HepG2 (cell line): ENCODE data around the gene COASY. TPM values are rescaled to one million over a fixed set of nuclear protein-coding genes. Genes with fewer than 3 reads are reported as not detected.

Experiments used
- AKNA ChIP-seq: sonication (generic); formaldehyde crosslinking; IDR thresholded peaks from 2 replicates; pipeline ENCODE4 v1.4.0; 2020; ENCODE audit warnings: missing genetic modification reagents, borderline replicate concordance
- ARID5B ChIP-seq: IDR thresholded peaks from 2 replicates; pipeline ENCODE4 v1.4.0; 2020; ENCODE audit warnings: mild to moderate bottlenecking, missing genetic modification reagents
- ESRRA ChIP-seq: sonication (generic); formaldehyde crosslinking; IDR thresholded peaks from 2 replicates; pipeline ENCODE4 v1.5.1; 2020; ENCODE audit warnings: mild to moderate bottlenecking, low read depth, missing genetic modification reagents
- GPBP1L1 ChIP-seq: sonication (generic); formaldehyde crosslinking; IDR thresholded peaks from 2 replicates; pipeline ENCODE4 v1.5.0; 2020; ENCODE audit warnings: mild to moderate bottlenecking, missing genetic modification reagents
- HDAC1 ChIP-seq: sonication (generic); formaldehyde crosslinking; IDR thresholded peaks from 2 replicates; pipeline ENCODE4 v1.5.1; 2020; ENCODE audit warnings: mild to moderate bottlenecking, missing genetic modification reagents
- KAT2B ChIP-seq: fragments of 150-350 bp; IDR thresholded peaks from 2 replicates; pipeline ENCODE4 v1.6.1; 2014; ENCODE audit warnings: low read depth, low read length, borderline replicate concordance
- SNRNP70 ChIP-seq: fragments of 200-400 bp; formaldehyde crosslinking; IDR thresholded peaks from 2 replicates; pipeline ENCODE4 v1.6.1; 2017; ENCODE audit warnings: mild to moderate bottlenecking, low read depth, low read length, moderate library complexity
- SRF ChIP-seq: IDR thresholded peaks from 2 replicates; pipeline ENCODE4 v1.6.1; 2011; ENCODE audit warnings: mild to moderate bottlenecking, low read depth, low read length, moderate library complexity
- ZFP36L1 ChIP-seq: sonication (generic); formaldehyde crosslinking; IDR thresholded peaks from 2 replicates; pipeline ENCODE4 v1.8.0; 2022; ENCODE audit warnings: mild to moderate bottlenecking, missing genetic modification reagents, moderate library complexity
- ZFX ChIP-seq: sonication (generic); formaldehyde crosslinking; IDR thresholded peaks from 2 replicates; pipeline ENCODE4 v1.4.0; 2020; ENCODE audit warnings: mild to moderate bottlenecking, low read depth, missing genetic modification reagents, moderate library complexity
- ZNF18 ChIP-seq: sonication (generic); formaldehyde crosslinking; IDR thresholded peaks from 2 replicates; pipeline ENCODE4 v1.8.0; 2022; ENCODE audit warnings: mild to moderate bottlenecking, missing genetic modification reagents; ENCODE audit not compliant: insufficient replicate concordance
- ZSCAN22 ChIP-seq: sonication (generic); formaldehyde crosslinking; IDR thresholded peaks from 2 replicates; pipeline ENCODE4 v1.4.0; 2020; ENCODE audit warnings: mild to moderate bottlenecking, missing genetic modification reagents
- polyA plus RNA-seq, 8 experiments: library from polyadenylated mRNA; depleted of rRNA in 3 of 8; stranded (reverse) in 7 of 8; unstranded in 1 of 8; fragments of >200 nt; fragmentation: Illumina TruSeq in 4 of 8; extraction: Trizol in 4 of 8; gene quantifications; 2 replicates each; pipeline versions ENCODE4 v1.2.1 to v1.2.3, GENCODE V29; 2011 to 2016; ENCODE audit warnings: low read depth in 4 of 8, missing spikeins in 1 of 8, mixed read lengths in 1 of 8; ENCODE audit not compliant: insufficient read depth in 1 of 8
- total RNA-seq, 5 experiments: library from RNA; depleted of rRNA; stranded (reverse); fragments of >200 nt; fragmentation: Illumina TruSeq; extraction: Trizol; gene quantifications; 2 replicates each; pipeline ENCODE4 v1.2.3, GENCODE V29; 2016; ENCODE audit warnings: low read depth in 1 of 5

The COASY gene
- total and polyA plus RNA-seq, 2 of the 13 experiments (the other 11 are each of a cell fraction or from before 2014, with no cell fraction given) = 90.7 to 125 TPM

GRCh38 chr17:42562388-42563142, 617 bp downstream of the COASY start (continued):
- TF ChIP-seq GPBP1L1 (CRISPR knock-in tag) (no peak), HDAC1 (CRISPR knock-in tag) (no peak), ESRRA (CRISPR knock-in tag) (no peak), ZSCAN22 (CRISPR knock-in tag) (no peak; the same call in 1 of the 2 replicates), SNRNP70 (no peak), ZFX (CRISPR knock-in tag) (peak; percentile 98), ZNF18 (no peak), KAT2B (no peak), AKNA (CRISPR knock-in tag) (0 out of 2 replicates have a peak, but pooled peaks have one; percentile 14), SRF (no peak), ARID5B (0 out of 2 replicates have a peak, but pooled peaks have one; percentile 11), ZFP36L1 (CRISPR knock-in tag) (no peak)
